Nasal cavity respiratory epithelium epithelial cell of viscerocranial mucosa (primary cell): ENCODE data around the gene HEXA. TPM values are rescaled to one million over a fixed set of nuclear protein-coding genes. Genes with fewer than 3 reads are reported as not detected.

ENCODE experiments used
- total RNA-seq: library from RNA; depleted of rRNA; stranded (reverse); fragments of >200 nt; gene quantifications from 2 replicates; pipeline ENCODE4 v1.2.3, GENCODE V29; 2014

The HEXA gene
- total RNA-seq: 55.0 and 70.1 TPM in 2 replicates

DNA sequence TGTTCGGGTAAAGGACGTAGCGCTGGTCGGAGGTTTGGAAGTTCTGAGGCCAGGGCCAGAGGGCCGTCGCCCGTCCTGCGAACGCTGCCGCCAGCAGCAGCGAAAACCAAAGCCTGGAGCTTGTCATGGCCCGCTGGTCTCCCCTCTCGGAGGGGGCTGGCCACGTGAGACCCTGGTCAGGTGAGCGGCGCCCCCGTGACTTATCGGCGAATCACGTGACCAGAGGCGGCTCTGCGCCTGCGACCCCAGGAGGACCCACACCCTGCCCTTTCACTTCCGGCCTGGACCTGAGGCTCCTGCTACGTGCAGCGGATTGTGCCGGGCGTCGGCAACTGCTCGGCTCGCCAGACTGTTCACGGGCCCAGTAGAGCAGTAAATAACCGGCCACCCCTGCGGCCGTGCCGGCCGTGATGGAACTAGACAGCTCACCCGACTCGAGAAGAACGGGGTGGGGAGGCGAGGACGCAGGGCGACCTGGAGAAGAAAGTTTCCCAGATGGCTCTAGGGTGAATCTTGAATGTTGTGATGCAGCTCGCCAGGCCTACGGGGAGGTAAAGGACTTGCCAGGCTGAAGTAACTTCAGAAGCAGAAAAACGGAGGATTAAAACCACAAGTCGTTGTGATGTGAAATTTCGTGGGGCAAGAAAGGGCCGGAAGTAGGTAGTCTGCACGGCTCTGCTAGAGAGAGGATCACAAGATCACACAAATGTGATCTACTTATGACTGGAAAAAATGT, at the start of gene HEXA:
Gene HEXA (minus strand): TSS at position 169 of the 736 bp plus-strand sequence. CDS start 42 bp downstream, at position 127.

DNA sequence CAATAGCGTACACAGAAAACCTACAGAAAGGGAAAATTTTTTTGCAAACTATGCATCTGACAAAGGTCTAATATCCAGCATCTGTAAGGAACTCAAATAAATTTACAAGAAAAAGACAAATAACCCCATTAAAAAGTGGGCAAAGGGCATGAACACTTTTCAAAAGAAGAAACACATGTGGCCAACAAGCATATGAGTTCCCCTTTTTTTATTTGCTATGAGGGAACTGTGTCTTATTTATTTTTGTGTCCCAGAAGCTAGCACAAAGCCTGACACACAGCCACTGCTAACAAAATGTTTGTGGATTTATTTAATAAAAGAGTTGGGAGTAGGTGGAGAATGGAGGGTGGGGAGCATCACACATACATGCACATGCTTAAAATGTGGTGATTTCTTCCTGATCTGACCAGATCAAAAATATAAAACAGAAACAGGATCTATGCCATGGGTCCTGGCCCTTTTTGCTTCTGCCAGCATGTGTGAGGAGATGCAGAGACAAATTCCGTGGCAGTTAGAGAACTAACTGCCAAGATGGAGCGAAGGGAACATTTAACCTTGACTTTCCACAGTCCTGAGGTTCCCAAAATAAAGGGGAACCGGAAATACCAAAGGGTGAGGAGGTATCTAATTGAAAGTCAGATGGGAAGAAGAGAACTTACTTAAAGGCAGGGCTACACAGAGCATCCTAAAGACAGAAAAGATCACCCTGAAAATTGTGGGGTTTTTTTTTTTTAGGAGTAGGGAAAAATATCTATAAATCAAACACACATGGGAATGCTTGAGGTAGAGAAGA, 22.2 kb upstream of the HEXA start, which contains the start of gene TMEM202:
Gene TMEM202 (plus strand): TSS at position 510 of the 793 bp plus-strand sequence. CDS start 22 bp downstream, at position 532.

GRCh38 chr15:72319985-72320671, 55.7 kb downstream of the HEXA start, which contains the start of gene CELF6:
TSS of gene CELF6 (minus strand) at chr15:72320157. CDS start at chr15:72319874, 283 bp downstream.

Other genes with a start within 250 kb of the HEXA start
- 7.2 and 10.3 TPM in 2 replicates for gene GRAMD2A, start 178.2 kb downstream of the HEXA start, total RNA-seq
- 655 and 1,761 TPM in 2 replicates for gene PKM, start 144.8 kb downstream of the HEXA start, total RNA-seq
- 24.3 and 35.5 TPM in 2 replicates for gene PARP6, start 103.5 kb downstream of the HEXA start, total RNA-seq
- gene CELF6, start 55.9 kb downstream of the HEXA start, total RNA-seq: 0.21 TPM in 1 of 2 replicates, not detected in the other
- not detected in 2 replicates for gene TMEM202, start 22.3 kb upstream of the HEXA start, total RNA-seq
- gene ARIH1, start 98.3 kb upstream of the HEXA start, total RNA-seq: 24.6 and 102 TPM in 2 replicates